ENCODE results near the gene MYL1. TPM values are rescaled to one million over a fixed set of nuclear protein-coding genes. Genes with fewer than 3 reads are reported as not detected.

Gene MYL1
- total and polyA plus RNA-seq, 2 experiments from 2014 or later, result not detected

- H4K20me1 ChIP-seq (ENCODE audit: insufficient read depth), result no peaks in the 10 kb centered on the region
- no peak overlapping the region for H3K9ac ChIP-seq
- no peaks in the 10 kb centered on the region for H3K9me2 ChIP-seq (ENCODE audit: insufficient read depth)
- H3K9me3 ChIP-seq (ENCODE audit: low read depth), result no peaks in the 10 kb centered on the region
- H3K4me1 ChIP-seq (ENCODE audit: insufficient read depth), result no peaks in the 10 kb centered on the region
- TF ChIP-seq EZH2phosphoT487 (IDR thresholded peaks at IDR 0.05; ENCODE audit: insufficient read depth, low read depth) (no peak), EZH2 (IDR thresholded peaks at IDR 0.05; ENCODE audit: insufficient read depth, poor library complexity, severe bottlenecking) (no peak)
- no peaks in the 10 kb centered on the region for H3F3A ChIP-seq (ENCODE audit: insufficient read depth)
- H3K36me3 ChIP-seq (ENCODE audit: low read depth), result no peaks in the 10 kb centered on the region
- no peak overlapping the region for H2AFZ ChIP-seq
- in situ Hi-C loops (cut with MboI), result no loop called here
- 24 to 30% methylated on average over 1 of the region's 1 CpG for WGBS, 2 experiments (ENCODE audit: low coverage in 1 of 2, low lambda C conversion rate in 2 of 2, missing lambda C conversion rate in 2 of 2)
- H3K79me2 ChIP-seq (ENCODE audit: insufficient read depth), result no peaks in the 10 kb centered on the region
- no peaks in the 10 kb centered on the region for H3K27me3 ChIP-seq (replicated peaks; ENCODE audit: insufficient read depth)
- no peak overlapping the region for H3K4me2 ChIP-seq (ENCODE audit: unreplicated experiment)
- no peak overlapping the region for H3K27ac ChIP-seq
- DNase-seq, result no peak
- no peak overlapping the region for H3K4me3 ChIP-seq
These were observed 50.7 kb downstream of the MYL1 start for GRCh38 chr2:210264282-210264681.

GRCh38 chr2:210263841-210264240 lies 51.1 kb downstream of the MYL1 start:
- H3K4me1 ChIP-seq (ENCODE audit: insufficient read depth), result no peaks in the 10 kb centered on the region
- no peak overlapping the region for H3K4me2 ChIP-seq (ENCODE audit: unreplicated experiment)
- no peaks in the 10 kb centered on the region for H3K27me3 ChIP-seq (replicated peaks; ENCODE audit: insufficient read depth)
- H3K9ac ChIP-seq, result no peak overlapping the region
- TF ChIP-seq EZH2 (IDR thresholded peaks at IDR 0.05; ENCODE audit: insufficient read depth, poor library complexity, severe bottlenecking) (no peak), EZH2phosphoT487 (IDR thresholded peaks at IDR 0.05; ENCODE audit: insufficient read depth, low read depth) (no peak)
- H3K9me2 ChIP-seq (ENCODE audit: insufficient read depth), result no peaks in the 10 kb centered on the region
- H3K9me3 ChIP-seq (ENCODE audit: low read depth), result no peaks in the 10 kb centered on the region
- H3F3A ChIP-seq (ENCODE audit: insufficient read depth), result no peaks in the 10 kb centered on the region
- DNase-seq, result no peak
- in situ Hi-C loops (cut with MboI), result no loop called here
- H3K27ac ChIP-seq, result no peak overlapping the region
- WGBS, 2 experiments (ENCODE audit: low coverage in 1 of 2, low lambda C conversion rate in 2 of 2, missing lambda C conversion rate in 2 of 2), result 0 to 21% methylated on average over 2 of the region's 2 CpGs
- H3K4me3 ChIP-seq, result no peak overlapping the region
- H3K36me3 ChIP-seq (ENCODE audit: low read depth), result no peaks in the 10 kb centered on the region
- H3K79me2 ChIP-seq (ENCODE audit: insufficient read depth), result no peaks in the 10 kb centered on the region
- H2AFZ ChIP-seq, result no peak overlapping the region
- no peaks in the 10 kb centered on the region for H4K20me1 ChIP-seq (ENCODE audit: insufficient read depth)

- 14 to 15% methylated on average over 2 of the region's 2 CpGs for WGBS, 2 experiments (ENCODE audit: low coverage in 1 of 2, low lambda C conversion rate in 2 of 2, missing lambda C conversion rate in 2 of 2)
These were observed 52.9 kb downstream of the MYL1 start for GRCh38 chr2:210262036-210262435.

GRCh38 chr2:210259687-210260086 lies 55.3 kb downstream of the MYL1 start:
- in situ Hi-C loops (cut with MboI), result no loop called here
- Histone ChIP-seq H3K4me1 (ENCODE audit: insufficient read depth) (no peaks in the 10 kb centered on the region), H3K9ac (no peak overlapping the region), H4K20me1 (ENCODE audit: insufficient read depth) (no peaks in the 10 kb centered on the region), H3K79me2 (ENCODE audit: insufficient read depth) (no peaks in the 10 kb centered on the region), H3K4me3 (no peak overlapping the region), H3K27ac (no peak overlapping the region), H3K9me3 (ENCODE audit: low read depth) (no peaks in the 10 kb centered on the region), H3K9me2 (ENCODE audit: insufficient read depth) (no peaks in the 10 kb centered on the region), H3K4me2 (ENCODE audit: unreplicated experiment) (no peak overlapping the region), H3K27me3 (replicated peaks; ENCODE audit: insufficient read depth) (no peaks in the 10 kb centered on the region), H3F3A (ENCODE audit: insufficient read depth) (no peaks in the 10 kb centered on the region), H2AFZ (no peak overlapping the region), H3K36me3 (ENCODE audit: low read depth) (no peaks in the 10 kb centered on the region)
- TF ChIP-seq EZH2 (IDR thresholded peaks at IDR 0.05; ENCODE audit: insufficient read depth, poor library complexity, severe bottlenecking), result no peak
- TF ChIP-seq EZH2phosphoT487 (IDR thresholded peaks at IDR 0.05; ENCODE audit: insufficient read depth, low read depth), result no peak
- no peak for DNase-seq

More at GRCh38 chr2:210262036-210262435, 52.9 kb downstream of the MYL1 start:
- Histone ChIP-seq H3K9me2 (ENCODE audit: insufficient read depth) (no peaks in the 10 kb centered on the region), H3K9me3 (ENCODE audit: low read depth) (no peaks in the 10 kb centered on the region), H4K20me1 (ENCODE audit: insufficient read depth) (no peaks in the 10 kb centered on the region), H3K27ac (no peak overlapping the region), H2AFZ (no peak overlapping the region), H3K4me3 (no peak overlapping the region), H3K27me3 (replicated peaks; ENCODE audit: insufficient read depth) (no peaks in the 10 kb centered on the region), H3F3A (ENCODE audit: insufficient read depth) (no peaks in the 10 kb centered on the region), H3K79me2 (ENCODE audit: insufficient read depth) (no peaks in the 10 kb centered on the region), H3K9ac (no peak overlapping the region), H3K36me3 (ENCODE audit: low read depth) (no peaks in the 10 kb centered on the region), H3K4me1 (ENCODE audit: insufficient read depth) (no peaks in the 10 kb centered on the region), H3K4me2 (ENCODE audit: unreplicated experiment) (no peak overlapping the region)
- DNase-seq, result no peak
- TF ChIP-seq EZH2 (IDR thresholded peaks at IDR 0.05; ENCODE audit: insufficient read depth, poor library complexity, severe bottlenecking) (no peak), EZH2phosphoT487 (IDR thresholded peaks at IDR 0.05; ENCODE audit: insufficient read depth, low read depth) (no peak)
- in situ Hi-C loops (cut with MboI), result no loop called here
